ENCODE measurements around the gene CD52.

CD52 gene

DNA sequence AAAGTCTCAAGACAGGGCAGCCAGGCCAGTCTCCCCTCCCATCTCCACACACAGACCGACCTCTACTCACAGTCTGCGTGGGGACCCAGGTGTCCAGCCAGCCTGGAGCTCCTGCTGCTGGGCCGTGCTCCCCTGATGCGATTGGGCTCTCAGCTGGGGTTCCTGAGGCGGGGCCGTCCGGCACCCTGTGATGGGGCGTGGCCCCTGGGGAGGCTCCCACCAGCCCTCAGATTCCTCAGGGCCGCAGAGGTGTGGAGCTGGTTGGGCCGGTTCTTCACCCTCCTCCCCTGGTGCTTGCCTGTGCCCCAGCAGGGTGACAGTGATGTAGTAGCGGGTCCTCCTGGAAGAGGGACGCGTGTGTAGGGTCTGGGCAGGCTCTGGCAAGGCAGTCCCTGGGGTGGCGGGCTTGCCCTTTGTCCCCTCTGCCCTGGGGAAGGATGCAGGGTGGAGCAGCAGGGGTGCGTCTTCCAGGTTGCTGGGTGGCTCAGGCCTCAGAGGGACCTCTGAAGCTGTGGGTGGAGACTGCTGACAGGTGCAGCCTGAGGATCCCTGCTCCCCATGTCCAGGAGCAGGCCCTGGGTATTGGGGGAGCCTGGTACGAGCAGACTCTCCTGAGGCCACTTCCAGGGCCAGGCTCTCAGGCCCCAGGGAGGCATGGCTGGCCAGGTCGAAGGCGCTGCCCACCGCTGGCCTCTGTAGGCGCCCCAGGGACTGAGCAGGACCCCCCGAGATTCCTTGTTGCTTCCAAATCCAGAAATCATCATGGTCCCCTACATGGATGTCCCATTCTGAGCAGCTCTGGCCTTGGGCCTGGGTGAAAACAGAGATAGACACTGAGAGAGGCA, 36.4 kb downstream of the CD52 start, which contains the start of gene CRYBG2:
Gene CRYBG2, minus strand, starts transcription at position 155 of the 845 bp plus-strand sequence. CDS start 7,473 bp downstream, outside the sequence.
- no peak for DNase-seq (ENCODE audit: low read depth in 3 of 3, low spot score in 1 of 3)

DNA sequence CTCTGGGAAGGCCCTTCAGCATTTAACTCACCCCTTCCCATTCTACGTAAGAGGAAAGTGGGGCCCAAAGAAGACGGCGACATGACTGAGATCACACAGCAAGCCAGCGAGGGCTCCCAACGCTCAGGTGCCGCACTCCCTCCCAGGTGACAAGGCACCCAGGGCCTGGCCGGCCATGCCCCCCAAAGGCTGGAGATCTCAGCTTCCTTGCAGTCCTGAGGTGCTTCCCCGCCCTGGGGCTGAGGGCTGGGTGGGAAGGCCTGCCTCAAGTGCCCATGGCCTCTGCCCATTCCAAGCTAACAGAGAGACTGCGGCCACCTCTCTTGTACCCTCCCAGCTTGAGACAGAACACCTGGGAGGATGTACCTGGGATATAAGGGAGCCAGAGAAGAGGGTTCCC, 37.2 kb downstream of the CD52 start:
- no peak for DNase-seq (ENCODE audit: low read depth in 3 of 3, low spot score in 1 of 3)

GRCh38 chr1:26356106-26356505, 38.3 kb downstream of the CD52 start:
- no peak for DNase-seq (ENCODE audit: low read depth in 3 of 3, low spot score in 1 of 3)

DNA sequence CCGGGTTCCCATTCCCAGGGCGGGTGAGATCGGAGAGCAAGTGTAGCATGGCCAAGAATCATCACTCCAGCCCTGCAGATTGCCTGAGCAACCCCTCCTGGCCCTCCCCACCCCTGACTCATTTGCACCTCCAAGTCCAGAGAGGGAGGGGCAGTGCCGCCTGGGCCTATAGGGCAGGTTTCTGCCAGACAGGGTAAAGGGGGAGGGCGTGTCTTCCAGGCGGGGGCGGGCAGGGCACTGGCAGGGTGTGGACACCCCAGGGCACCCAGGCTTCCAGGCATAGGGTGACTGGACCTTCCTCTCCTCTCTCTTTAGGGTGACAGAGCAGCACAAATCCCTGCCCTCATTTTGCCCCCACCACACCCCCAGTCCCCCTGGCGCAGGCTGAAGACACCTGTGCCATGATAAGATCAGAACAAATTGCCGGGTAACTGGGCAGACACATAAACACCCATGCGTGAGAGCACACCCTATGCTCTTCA, 39.4 kb downstream of the CD52 start:
- no peak for DNase-seq (ENCODE audit: low read depth in 3 of 3, low spot score in 1 of 3)

DNA sequence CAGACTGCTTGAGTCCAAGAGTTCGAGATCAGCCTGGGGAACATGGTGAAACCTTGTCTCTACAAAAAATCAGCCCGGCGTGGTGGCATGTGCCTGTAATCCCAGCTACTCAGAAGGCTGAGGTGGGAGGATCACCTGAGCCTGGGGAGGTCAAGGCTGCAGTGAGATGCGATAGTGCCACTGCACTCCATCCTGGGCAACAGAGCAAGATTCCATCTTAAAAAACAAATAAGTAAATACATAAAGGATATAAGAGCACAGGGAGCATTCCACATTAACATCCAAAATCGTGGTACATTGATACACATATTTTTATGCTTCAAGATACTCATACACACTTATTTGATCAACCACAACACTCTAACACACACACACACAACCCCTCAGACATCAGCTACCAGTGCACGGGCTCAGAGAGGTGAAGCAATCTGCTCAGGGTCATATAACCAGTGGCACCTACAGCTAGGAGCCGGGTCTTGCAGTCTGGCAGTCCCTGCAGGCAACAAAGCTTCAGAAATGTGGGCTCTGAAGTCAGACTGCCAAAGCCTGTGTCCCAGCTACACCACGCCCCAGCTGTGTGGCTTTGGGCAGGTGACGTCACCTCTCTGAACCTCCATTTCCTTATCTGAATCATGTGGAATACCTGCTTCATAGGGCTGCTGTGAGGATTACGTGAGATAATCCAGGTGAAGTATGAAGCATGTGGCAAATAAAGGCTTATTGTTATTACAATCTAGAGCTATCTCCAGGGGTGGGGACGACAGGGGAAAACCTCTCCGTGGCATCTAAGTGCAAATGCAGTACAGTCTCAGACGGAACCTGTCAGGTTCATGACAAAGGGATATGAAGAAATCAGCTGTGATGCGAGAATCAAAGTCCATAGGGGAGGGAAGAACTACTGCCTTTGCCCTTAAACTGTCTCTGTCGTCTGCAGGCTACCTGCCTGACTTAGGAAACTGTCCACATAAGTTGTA, 40.9 kb downstream of the CD52 start:
- DNase-seq (ENCODE audit: low read depth in 3 of 3, low spot score in 1 of 3) = peak; percentile 20 to 48 (median 40)

DNA sequence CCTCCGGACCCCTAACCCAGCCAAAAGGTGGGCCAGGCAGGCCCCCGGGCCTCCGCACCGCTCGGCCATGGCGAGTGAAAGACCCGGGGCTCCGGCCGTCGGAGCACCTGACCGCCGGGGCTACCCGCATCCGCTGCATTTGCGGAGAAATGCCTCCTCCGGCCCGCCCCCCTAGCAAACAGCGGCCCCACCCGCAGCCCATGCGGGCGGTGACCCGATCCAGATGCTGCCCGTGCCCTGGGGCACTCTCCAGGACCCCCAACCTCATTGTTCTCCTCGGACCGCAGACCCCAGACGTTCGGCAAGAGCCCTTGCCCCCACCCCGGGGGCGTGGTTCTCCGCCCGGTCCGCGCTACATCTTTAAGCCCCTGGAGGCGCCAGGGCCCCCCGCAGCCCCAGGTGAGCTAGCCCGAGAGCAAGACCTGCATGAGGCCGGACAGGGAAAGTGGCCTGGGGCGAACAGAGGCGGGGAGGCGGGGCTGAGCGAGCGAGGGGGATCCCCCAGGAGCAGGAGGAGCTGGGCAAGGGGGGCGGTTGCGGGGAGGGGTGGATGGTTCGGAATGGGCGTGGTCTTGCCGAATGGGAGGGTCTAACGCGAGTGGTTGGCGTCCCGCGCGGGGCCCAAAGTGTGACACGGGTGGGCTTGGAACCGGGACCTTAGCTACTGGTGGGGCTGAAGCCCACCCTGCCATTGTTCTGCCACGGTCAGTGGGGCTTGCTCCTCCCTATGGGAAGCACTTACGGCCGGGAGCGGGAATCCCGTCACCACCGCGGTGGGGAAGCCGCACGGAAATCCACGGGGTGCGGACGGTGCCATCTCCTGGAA, 42.4 kb downstream of the CD52 start:
- peak in 1 of 3 donors; percentile 35 for DNase-seq (ENCODE audit: low read depth in 3 of 3, low spot score in 1 of 3)

DNA sequence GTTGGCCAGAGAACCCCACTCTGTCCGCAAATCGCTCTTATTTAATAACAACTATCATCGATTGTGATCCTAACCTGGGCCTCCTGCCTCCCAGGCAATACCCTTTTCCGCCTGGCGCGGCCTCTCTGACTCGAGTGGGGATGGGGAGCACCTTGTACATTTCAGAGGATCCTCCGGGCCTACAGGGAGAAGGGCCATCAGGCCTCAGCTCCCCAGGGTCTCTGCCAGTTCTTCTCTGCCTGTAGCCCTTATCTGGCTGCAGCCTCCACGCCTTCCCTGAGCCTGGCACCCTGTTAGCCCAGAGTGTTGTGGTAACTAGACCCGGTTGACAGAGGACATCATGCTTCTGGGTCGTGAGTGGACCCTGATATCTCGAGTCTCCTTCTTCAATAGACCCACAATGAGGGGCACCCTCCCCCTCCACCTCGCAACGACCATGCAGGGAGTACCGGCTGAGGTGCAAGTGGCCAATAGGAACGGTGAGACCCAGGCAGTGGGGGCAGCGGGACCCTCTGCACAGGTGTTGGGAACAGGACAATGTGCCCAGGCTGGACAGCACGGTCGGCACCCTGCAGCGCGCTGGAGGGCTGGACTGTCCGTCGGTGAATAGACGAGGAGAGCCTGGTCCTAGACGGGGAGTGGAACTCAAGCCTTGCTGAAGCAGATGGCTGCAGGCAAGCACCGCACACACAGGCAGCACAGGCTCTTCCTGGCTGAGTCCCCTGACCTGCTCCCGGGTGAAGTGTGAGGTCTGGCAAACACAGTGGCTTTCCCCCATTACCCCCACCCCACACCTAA, 43.2 kb downstream of the CD52 start:
- DNase-seq (ENCODE audit: low read depth in 3 of 3, low spot score in 1 of 3) = no peak

GRCh38 chr1:26361605-26362122, 43.9 kb downstream of the CD52 start:
- no peak for DNase-seq (ENCODE audit: low read depth in 3 of 3, low spot score in 1 of 3)

GRCh38 chr1:26362331-26362730, 44.6 kb downstream of the CD52 start:
- no peak for DNase-seq (ENCODE audit: low read depth in 3 of 3, low spot score in 1 of 3)

DNA sequence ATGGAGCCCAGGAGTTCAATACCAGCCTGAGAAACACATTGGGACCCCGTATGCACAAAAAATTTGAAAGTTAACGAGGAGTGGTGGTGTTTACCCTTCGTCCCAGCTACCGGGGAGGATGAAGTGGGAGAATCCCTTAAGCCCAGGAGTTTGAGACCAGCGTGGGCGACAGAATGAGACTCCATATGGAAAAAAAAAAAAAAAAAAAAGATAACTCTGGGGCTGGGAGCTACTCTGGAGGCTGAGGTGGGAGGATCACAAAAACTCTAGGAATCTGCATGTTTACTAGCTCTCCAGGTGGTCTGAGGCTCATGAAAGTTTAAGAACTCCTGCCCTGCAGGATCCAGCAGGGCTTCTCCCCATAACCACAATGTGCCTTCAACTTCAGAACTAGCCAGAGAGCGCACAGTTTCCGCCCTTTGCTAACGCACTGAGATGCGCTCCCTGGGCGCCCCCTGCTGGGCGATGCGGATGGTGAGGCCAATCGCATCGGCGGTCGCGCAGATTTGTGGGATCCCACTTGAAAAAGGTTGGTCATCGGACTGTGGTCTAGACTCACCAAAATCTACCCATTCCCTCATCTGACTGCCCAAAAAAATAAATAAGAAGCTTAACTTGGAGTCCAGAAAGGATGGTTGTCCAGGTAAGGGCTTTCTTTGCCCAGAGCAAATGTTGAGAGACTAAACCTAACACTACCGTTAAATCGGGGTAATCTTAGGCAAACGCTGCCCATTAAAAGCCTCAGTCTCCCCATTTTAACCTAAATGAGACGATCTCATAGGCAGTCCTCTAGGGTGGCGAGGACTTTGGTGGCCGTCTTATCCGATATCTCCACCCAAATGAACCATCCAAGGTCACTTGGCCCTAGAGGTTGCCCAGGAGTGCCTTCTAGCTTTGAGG, 46.0 kb downstream of the CD52 start:
- DNase-seq (ENCODE audit: low read depth in 3 of 3, low spot score in 1 of 3) = peak; percentile 64 to 83 (median 71)

GRCh38 chr1:26364956-26365355, 47.2 kb downstream of the CD52 start:
- no peak for DNase-seq (ENCODE audit: low read depth in 3 of 3, low spot score in 1 of 3)

GRCh38 chr1:26367441-26367840, 49.7 kb downstream of the CD52 start:
- no peak for DNase-seq (ENCODE audit: low read depth in 3 of 3, low spot score in 1 of 3)

- no peak for DNase-seq (ENCODE audit: low read depth in 3 of 3, low spot score in 1 of 3)
Measured at GRCh38 chr1:26368006-26368405, 50.2 kb downstream of the CD52 start.

DNA sequence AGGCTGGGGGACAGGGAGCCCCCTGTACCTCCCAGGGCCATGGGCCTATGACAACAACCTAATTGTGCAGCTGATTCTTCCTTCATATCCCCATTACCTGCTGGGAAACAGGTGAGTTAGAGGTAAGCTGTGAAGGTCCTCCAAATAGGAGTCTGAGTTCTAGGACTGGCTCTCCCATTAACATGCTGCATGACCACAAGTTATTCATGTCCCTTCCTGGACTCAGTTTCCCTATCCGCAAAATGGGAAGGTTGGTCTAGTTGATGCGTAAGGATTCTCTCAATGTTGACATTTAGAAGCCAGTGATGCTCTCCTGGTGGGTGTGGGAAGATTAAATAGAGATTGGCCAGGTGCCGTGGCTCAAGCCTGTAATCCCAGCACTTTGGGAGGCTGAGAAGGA, 50.7 kb downstream of the CD52 start:
- DNase-seq (ENCODE audit: low read depth in 3 of 3, low spot score in 1 of 3) = no peak

Measured in stimulated activated CD4-positive, alpha-beta T cell treated with anti-CD3 and anti-CD28 coated beads, TNF-alpha, amount 100 ng/mL, for 1 hour (primary cell).